ENCODE results near the gene ENGASE.
"Not testable (repeated sequence)": the region's sequence is repeated elsewhere in the genome, so short reads cannot be mapped to it uniquely, and the experiment has no call there.

ENGASE gene

GRCh38 chr17:79028496-79029326, 45.9 kb upstream of the ENGASE start:
- peak overlapping the region; percentile 88 to 93 for H3K27ac ChIP-seq
- no peak for DNase-seq (ENCODE audit: low spot score)
- TF ChIP-seq CTCF (IDR thresholded peaks at IDR 0.05) = no peak
- peak overlapping the region; percentile 95 for H3K4me3 ChIP-seq

- TF ChIP-seq CTCF (IDR thresholded peaks at IDR 0.05) = no peak
- Histone ChIP-seq H3K4me3 (peak overlapping the region; percentile 95), H3K27ac (peak overlapping the region; percentile 5 to 93)
- no peak for DNase-seq (ENCODE audit: low spot score)
These were observed 45.2 kb upstream of the ENGASE start for GRCh38 chr17:79029327-79030009.

GRCh38 chr17:79030636-79031035, 44.0 kb upstream of the ENGASE start:
- not testable (repeated sequence) for H3K27ac ChIP-seq; H3K4me3 ChIP-seq; DNase-seq (ENCODE audit: low spot score)

- DNase-seq (ENCODE audit: low spot score) = peak; percentile 53
- Histone ChIP-seq H3K4me3 (no peak overlapping the region), H3K27ac (no peak overlapping the region)
- no peak for TF ChIP-seq CTCF (IDR thresholded peaks at IDR 0.05)
These were observed 42.4 kb upstream of the ENGASE start for GRCh38 chr17:79031996-79032875.

GRCh38 chr17:79033046-79033616, 41.5 kb upstream of the ENGASE start:
- peak overlapping the region in 1 of 2 donors; percentile 45 for H3K27ac ChIP-seq
- no peak for TF ChIP-seq CTCF (IDR thresholded peaks at IDR 0.05)
- peak; percentile 55 for DNase-seq (ENCODE audit: low spot score)
- no peak overlapping the region for H3K4me3 ChIP-seq

GRCh38 chr17:79033741-79034501, 40.7 kb upstream of the ENGASE start:
- Histone ChIP-seq H3K4me3 (peak overlapping the region; percentile 26), H3K27ac (peak overlapping the region; percentile 45 to 77)
- peak; percentile 74 for DNase-seq (ENCODE audit: low spot score)
- TF ChIP-seq CTCF (IDR thresholded peaks at IDR 0.05) = no peak

All from coronary artery (tissue), 2 donors.